ENCODE results near the gene FARSB. TPM values are rescaled to one million over a fixed set of nuclear protein-coding genes. Genes with fewer than 3 reads are reported as not detected.

FARSB gene
- total RNA-seq, 1 donor from 2014 or later, result 13.6 TPM

GRCh38 chr2:222663479-222663878 lies 7.6 kb upstream of the FARSB start:
- DNase-seq, result no peak

GRCh38 chr2:222656526-222657446 lies 894 bp upstream of the FARSB start:
- DNase-seq, result peak; percentile 17

- DNase-seq, result no peak
Measured at GRCh38 chr2:222653280-222653679, 2.6 kb downstream of the FARSB start.

- DNase-seq, result no peak
Measured at GRCh38 chr2:222652491-222653255, 3.2 kb downstream of the FARSB start.

- DNase-seq, result no peak
Measured at GRCh38 chr2:222651718-222652418, 4.0 kb downstream of the FARSB start.

- no peak for DNase-seq
Measured at GRCh38 chr2:222649801-222650200, 6.1 kb downstream of the FARSB start.

- DNase-seq, result no peak
Measured at GRCh38 chr2:222646008-222646407, 9.9 kb downstream of the FARSB start.

GRCh38 chr2:222643134-222643533 lies 12.8 kb downstream of the FARSB start:
- DNase-seq, result no peak

GRCh38 chr2:222641336-222641735 lies 14.6 kb downstream of the FARSB start:
- DNase-seq, result no peak

- DNase-seq, result no peak
Measured at GRCh38 chr2:222637067-222637466, 18.8 kb downstream of the FARSB start.

- DNase-seq, result no peak
Measured at GRCh38 chr2:222635295-222635694, 20.6 kb downstream of the FARSB start.

GRCh38 chr2:222627764-222628163 lies 28.1 kb downstream of the FARSB start:
- no peak for DNase-seq

- peak; percentile 7 for DNase-seq
Measured at GRCh38 chr2:222623756-222624309, 32.1 kb downstream of the FARSB start.

GRCh38 chr2:222622910-222623309 lies 33.0 kb downstream of the FARSB start:
- no peak for DNase-seq

GRCh38 chr2:222621893-222622292 lies 34.0 kb downstream of the FARSB start:
- DNase-seq, result no peak

GRCh38 chr2:222615320-222615719 lies 40.6 kb downstream of the FARSB start:
- DNase-seq, result no peak

- peak; percentile 75 for DNase-seq
Measured at GRCh38 chr2:222613715-222614331, 42.1 kb downstream of the FARSB start.

GRCh38 chr2:222611684-222612083 lies 44.2 kb downstream of the FARSB start:
- no peak for DNase-seq

GRCh38 chr2:222610746-222611145 lies 45.1 kb downstream of the FARSB start:
- peak; percentile 18 for DNase-seq

GRCh38 chr2:222609381-222609780 lies 46.5 kb downstream of the FARSB start:
- no peak for DNase-seq

- no peak for DNase-seq
Measured at GRCh38 chr2:222608081-222608480, 47.8 kb downstream of the FARSB start.

- DNase-seq, result no peak
Measured at GRCh38 chr2:222606306-222606705, 49.6 kb downstream of the FARSB start.
